Muscle layer of colon (tissue), 2 donors: Measurements from ENCODE around the gene CTRL.
"Not testable (repeated sequence)": the region's sequence is repeated elsewhere in the genome, so short reads cannot be mapped to it uniquely, and the experiment has no call there.

Experiments used
- H3K27ac ChIP-seq: one replicate; pipeline ENCODE4 v1.7.0; 2013; ENCODE audit warnings: low read depth, mild to moderate bottlenecking, low read length, moderate library complexity
- H3K27me3 ChIP-seq, 2 donors: one replicate each; pipeline ENCODE4 v1.7.0; 2013; ENCODE audit warnings: low read length in 2 of 2, mild to moderate bottlenecking in 2 of 2; ENCODE audit not compliant: insufficient read depth in 2 of 2, control insufficient read depth in 1 of 2
- H3K36me3 ChIP-seq: one replicate; pipeline ENCODE4 v1.7.0; 2013; ENCODE audit warnings: mild to moderate bottlenecking, low read length; ENCODE audit not compliant: insufficient read depth
- H3K4me1 ChIP-seq: one replicate; pipeline ENCODE4 v1.7.0; 2013; ENCODE audit warnings: mild to moderate bottlenecking, low read length; ENCODE audit not compliant: insufficient read depth
- H3K4me3 ChIP-seq, 2 donors: one replicate each; pipeline ENCODE4 v1.7.0; 2013; ENCODE audit warnings: low read length in 2 of 2, low read depth in 1 of 2, mild to moderate bottlenecking in 1 of 2, moderate library complexity in 1 of 2
- H3K9ac ChIP-seq: one replicate; pipeline ENCODE4 v1.7.0; 2013; ENCODE audit warnings: low read length
- H3K9me3 ChIP-seq: one replicate; pipeline ENCODE4 v1.7.0; 2013; ENCODE audit warnings: mild to moderate bottlenecking, low read length
- donor health status: abdominal sarcoma.
- donor health status: Adenocarcinoma of cecum.

The CTRL gene

DNA sequence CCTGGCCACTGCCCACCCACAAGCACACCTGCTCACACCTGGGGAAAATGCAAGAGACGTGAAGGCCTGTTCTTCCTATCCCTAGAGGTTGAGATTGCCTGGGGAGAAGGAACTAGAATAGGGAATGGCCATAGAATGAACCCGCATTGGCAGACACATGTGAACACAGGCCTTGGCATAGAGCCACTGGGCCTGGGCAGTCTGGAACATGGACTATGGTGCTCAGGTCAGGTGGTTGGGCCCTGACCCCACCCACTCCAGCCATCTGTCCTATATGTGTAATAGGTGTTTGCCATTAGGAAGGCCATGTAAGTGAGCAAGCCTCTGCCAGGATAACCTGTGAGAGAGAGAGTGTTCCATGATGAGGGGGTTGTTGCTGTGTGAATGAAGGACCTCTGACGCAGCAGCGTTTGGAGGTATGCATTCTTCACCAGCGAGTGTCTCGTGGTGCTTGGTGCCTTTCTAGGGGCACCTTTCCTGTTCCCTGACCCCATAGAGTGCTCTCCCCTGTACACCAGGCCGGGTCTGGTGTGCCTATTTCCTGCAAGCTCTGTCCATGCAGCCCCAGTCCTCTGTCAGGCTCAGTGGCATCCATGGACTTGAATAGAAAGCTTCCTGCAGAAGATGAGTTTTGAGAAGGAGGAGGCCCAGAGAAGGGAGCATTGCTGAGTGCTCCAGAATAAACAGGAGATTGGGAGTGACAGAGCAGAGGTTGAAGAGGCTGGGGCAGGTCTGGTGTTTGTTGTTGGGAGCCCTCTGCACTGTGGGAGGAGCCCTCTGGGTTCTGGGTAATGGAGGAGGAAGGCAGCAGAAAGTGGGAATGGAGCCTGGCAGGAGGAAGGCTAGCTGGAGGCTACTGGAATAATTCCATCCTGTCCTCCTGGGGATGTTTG lies 15.6 kb downstream of the CTRL start:
- peaks cover 31% of the 10 kb centered on the region for H3K4me1 ChIP-seq
- no peak overlapping the region for H3K9ac ChIP-seq
- H3K27ac ChIP-seq, result no peak overlapping the region
- H3K9me3 ChIP-seq, result no peaks in the 10 kb centered on the region
- H3K36me3 ChIP-seq, result peaks cover 29% of the 10 kb centered on the region
- no peaks in the 10 kb centered on the region for H3K27me3 ChIP-seq
- no peak overlapping the region for H3K4me3 ChIP-seq

DNA sequence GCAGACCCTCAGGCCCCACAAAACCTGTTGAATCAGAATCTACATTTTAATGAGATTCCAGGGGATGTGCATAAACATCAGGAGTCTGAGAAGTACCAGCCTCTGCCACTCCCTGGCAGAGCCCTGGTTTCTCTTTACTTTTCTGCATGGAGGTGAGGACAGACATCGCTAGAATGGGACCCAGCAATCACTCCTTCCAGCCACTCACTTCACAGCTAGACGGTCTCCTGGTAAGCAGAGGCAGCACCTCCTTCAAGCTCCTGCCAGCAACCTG lies 16.2 kb downstream of the CTRL start:
- not testable (repeated sequence) for H3K27me3 ChIP-seq, H3K9ac ChIP-seq, H3K4me3 ChIP-seq, H3K9me3 ChIP-seq, H3K27ac ChIP-seq
- Histone ChIP-seq H3K4me1 (peaks cover 31% of the 10 kb centered on the region), H3K36me3 (peaks cover 32% of the 10 kb centered on the region)

DNA sequence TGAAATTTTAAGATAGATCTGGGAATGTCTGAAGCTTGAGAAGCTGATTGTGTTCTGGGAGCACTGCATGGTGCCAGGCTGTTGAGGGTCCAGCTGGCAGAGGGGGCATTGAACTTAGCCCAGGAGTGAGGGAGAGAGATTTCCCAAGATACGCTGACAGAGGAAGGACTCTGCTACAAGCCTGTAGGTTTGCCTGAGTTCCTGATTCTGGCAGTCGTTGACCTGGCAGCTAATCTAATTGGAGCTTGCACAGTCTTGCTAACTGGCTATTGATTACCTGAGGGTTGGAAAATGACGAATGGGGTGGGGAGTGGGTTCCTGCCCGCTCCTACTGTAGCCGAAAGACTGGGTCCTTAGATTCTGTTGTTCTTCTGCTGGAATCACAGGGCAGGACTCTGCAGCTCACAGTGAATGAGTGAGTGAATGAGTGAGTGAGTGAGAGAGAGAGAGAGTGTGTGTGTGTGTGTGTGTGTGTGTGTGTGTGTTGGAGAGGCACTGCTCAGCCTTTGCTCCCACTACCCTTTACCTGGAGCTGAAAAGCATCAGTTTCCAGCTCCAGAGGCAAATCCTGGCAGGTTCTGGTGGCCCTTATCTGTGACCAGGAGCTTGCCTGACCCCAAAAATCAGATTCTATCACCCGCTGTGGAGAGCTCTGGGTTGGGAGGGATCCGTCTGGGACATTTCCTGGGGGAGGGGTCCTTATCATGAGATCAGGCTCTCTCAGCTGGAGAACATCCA lies 16.7 kb downstream of the CTRL start:
- no peak overlapping the region for H3K9ac ChIP-seq
- H3K36me3 ChIP-seq, result peaks cover 33% of the 10 kb centered on the region

DNA sequence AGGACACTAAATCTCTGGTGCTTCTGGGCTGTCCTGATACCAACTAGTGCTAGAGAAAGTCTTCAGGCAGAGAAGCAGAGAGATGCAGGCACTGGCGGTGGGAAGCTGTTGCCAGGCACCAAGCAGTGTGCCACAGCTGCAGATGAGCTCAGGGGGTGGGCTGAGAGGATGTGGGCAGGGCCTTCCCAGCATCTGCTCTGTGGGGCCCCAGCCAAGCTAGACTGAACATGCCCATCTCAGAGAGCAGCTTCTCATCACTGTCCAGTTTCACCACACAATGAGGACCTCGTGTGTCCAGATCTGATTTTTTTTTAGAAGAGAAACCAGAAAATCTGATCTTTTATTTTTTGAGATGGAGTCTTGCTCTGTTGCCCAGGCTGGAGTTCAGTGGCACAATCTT lies 21.5 kb downstream of the CTRL start:
- Histone ChIP-seq H3K27me3 (no peaks in the 10 kb centered on the region), H3K36me3 (peaks cover 33% of the 10 kb centered on the region), H3K4me1 (no peaks in the 10 kb centered on the region), H3K9me3 (no peaks in the 10 kb centered on the region), H3K9ac (no peak overlapping the region), H3K4me3 (no peak overlapping the region), H3K27ac (no peak overlapping the region)

More for the DNA sequence above, 16.7 kb downstream of the CTRL start:
- H3K27me3 ChIP-seq, result no peaks in the 10 kb centered on the region
- no peaks in the 10 kb centered on the region for H3K9me3 ChIP-seq
- peaks cover 31% of the 10 kb centered on the region for H3K4me1 ChIP-seq
- no peak overlapping the region for H3K4me3 ChIP-seq
- no peak overlapping the region for H3K27ac ChIP-seq

DNA sequence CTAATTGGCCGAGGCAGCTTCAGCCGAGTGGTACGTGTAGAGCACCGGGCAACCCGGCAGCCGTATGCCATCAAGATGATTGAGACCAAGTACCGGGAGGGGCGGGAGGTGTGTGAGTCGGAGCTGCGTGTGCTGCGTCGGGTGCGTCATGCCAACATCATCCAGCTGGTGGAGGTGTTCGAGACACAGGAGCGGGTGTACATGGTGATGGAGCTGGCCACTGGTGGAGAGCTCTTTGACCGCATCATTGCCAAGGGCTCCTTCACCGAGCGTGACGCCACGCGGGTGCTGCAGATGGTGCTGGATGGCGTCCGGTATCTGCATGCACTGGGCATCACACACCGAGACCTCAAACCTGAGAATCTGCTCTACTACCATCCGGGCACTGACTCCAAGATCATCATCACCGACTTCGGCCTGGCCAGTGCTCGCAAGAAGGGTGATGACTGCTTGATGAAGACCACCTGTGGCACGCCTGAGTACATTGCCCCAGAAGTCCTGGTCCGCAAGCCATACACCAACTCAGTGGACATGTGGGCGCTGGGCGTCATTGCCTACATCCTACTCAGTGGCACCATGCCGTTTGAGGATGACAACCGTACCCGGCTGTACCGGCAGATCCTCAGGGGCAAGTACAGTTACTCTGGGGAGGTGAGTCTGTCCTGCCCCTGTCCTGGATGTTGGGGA lies 22.5 kb downstream of the CTRL start:
- no peaks in the 10 kb centered on the region for H3K4me1 ChIP-seq
- no peaks in the 10 kb centered on the region for H3K27me3 ChIP-seq
- no peak overlapping the region for H3K9ac ChIP-seq
- H3K9me3 ChIP-seq, result no peaks in the 10 kb centered on the region
- H3K36me3 ChIP-seq, result peaks cover 32% of the 10 kb centered on the region
- H3K27ac ChIP-seq, result no peak overlapping the region
- H3K4me3 ChIP-seq, result no peak overlapping the region

DNA sequence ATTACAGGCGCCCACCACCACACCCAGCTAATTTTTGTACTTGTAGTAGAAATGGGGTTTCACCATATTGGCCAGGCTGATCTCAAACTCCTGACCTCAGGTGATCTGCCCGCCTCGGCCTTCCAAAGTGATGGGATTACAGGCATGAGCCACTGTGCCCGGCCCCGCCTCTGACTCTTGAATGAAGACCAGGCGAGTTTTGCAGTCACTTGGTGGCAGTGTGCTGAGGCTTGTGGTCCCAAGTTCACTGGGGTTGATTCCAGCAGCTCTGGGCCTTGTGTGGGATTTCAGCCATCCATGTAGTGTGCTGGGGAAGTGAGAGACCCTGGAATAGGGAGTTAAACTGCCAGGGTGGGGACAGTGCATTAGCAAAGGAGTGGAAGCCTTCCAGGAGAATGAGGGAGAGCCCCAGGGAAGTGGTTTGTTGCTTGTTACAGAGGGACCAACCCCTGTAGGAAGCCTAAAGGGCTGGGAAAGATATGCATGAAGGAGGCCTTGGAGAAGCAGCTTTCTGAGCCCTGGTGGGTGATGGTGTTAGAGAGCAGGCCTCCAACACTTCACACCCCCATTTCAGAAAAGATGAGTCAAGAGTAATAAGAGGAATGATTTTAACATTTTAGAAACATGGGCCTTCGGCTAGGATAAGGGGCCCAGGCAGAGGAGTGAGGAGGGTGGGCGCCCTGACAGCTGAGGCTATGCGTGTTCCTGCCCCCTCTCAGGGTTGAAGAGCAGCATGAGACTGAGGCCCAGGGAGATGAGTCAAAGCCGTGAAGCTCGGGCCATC lies 24.1 kb downstream of the CTRL start:
- Histone ChIP-seq H3K9ac (no peak overlapping the region), H3K36me3 (peaks cover 42% of the 10 kb centered on the region), H3K4me3 (no peak overlapping the region), H3K27me3 (no peaks in the 10 kb centered on the region), H3K9me3 (no peaks in the 10 kb centered on the region), H3K4me1 (no peaks in the 10 kb centered on the region), H3K27ac (no peak overlapping the region)

DNA sequence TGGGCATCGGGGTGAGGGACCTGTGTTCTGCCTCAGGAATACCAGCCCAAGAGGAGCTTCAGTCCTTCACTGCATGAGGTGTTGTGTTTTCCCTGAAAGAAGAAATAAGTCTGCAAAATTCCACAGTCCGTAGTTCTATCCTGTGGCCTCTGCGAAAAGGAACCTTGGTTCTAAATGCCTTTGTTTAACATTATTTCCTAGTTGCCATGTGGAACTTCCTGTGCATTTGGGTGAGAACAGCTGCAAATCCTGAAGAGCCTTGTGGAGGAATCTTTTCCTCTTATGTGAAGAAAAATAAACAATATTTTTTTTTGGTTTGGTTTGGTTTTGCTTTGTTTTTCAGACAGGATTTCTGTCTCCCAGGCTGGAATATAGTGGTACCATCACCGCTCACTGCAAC lies 28.8 kb downstream of the CTRL start:
- Histone ChIP-seq H3K9me3 (no peaks in the 10 kb centered on the region), H3K36me3 (peaks cover 10% of the 10 kb centered on the region), H3K27ac (no peak overlapping the region), H3K9ac (no peak overlapping the region), H3K4me3 (no peak overlapping the region), H3K27me3 (no peaks in the 10 kb centered on the region), H3K4me1 (no peaks in the 10 kb centered on the region)

DNA sequence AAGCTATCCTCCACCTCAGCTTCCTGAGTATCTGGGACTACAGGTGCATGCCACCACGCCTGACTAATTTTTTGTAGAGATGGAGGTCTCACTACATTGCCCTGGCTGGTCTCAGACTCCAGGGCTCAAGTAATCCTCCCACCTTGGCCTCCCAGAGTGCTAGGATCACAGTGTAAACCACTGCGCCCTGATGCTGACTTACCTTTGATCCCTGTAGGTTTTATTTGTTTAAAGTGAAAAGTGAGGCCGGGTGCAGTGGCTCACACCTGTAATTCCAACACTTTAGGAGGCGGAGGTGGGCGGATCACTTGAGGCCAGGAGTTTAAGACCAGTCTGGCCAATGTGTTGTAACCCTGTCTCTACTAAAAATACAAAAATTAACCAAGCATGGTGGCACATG lies 29.9 kb downstream of the CTRL start:
- Histone ChIP-seq H3K36me3 (peaks cover 10% of the 10 kb centered on the region), H3K9ac (no peak overlapping the region), H3K4me1 (peaks cover 9% of the 10 kb centered on the region), H3K27ac (no peak overlapping the region), H3K4me3 (no peak overlapping the region), H3K27me3 (no peaks in the 10 kb centered on the region), H3K9me3 (no peaks in the 10 kb centered on the region)

DNA sequence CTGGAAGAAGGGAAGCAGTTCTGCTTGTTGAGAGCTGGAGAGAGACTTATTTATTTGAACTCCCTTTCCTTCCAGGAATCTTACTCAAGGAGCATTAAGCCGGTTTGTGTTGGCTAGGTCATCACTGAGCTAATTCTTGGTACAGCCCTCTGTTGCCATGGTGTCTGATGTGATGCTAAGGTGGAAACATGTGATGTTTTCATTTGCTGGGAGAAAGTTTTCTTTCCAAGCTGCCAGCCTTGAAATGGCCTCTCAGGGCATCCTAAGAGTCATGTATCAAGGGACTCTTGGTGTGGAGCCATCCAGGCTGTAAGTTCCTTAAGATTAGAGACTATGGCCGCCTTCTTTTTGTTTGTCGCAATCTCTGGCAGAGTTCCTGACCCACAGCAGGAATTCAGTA lies 34.4 kb downstream of the CTRL start:
- H3K4me1 ChIP-seq, result peaks cover 23% of the 10 kb centered on the region

DNA sequence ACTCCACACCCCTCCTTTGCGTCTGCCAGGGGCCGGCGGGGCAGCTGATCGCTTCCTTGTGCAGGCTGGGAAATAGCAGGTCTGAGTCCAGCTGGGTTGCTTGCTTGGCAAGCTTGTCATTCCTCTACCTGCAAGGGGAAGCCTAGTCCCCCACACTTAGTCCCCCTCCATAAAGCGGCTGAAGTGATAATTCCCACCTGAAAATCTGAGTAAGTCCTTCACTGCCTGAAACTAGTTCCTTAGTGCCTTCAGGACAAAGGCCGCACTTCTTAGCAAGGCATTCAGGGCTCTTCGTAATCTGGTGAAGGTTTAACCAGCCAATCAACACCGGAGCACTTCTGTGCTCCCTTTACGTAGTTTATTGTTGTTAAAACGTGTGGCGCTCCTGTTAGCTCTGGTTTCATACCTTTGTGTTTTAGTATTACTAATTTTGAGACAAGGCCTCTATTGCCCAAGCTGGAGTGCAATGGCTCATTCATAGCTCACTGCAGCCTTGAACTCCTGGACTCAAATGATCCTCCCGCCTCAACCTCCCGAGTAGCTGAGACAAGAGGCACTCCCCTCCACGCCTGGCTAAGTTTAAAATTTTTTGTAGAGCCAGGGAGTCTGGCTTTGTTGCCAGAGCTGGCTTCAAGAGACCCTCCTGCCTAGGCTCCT lies 37.8 kb downstream of the CTRL start:
- no peaks in the 10 kb centered on the region for H3K36me3 ChIP-seq
- H3K9ac ChIP-seq, result peak overlapping the region; percentile 90
- no peaks in the 10 kb centered on the region for H3K27me3 ChIP-seq
- H3K27ac ChIP-seq, result peak overlapping the region; percentile 97
- H3K4me1 ChIP-seq, result peaks cover 23% of the 10 kb centered on the region
- peak overlapping the region; percentile 81 to 91 for H3K4me3 ChIP-seq
- H3K9me3 ChIP-seq, result no peaks in the 10 kb centered on the region

More for the DNA sequence above, 34.4 kb downstream of the CTRL start:
- H3K27ac ChIP-seq, result no peak overlapping the region
- no peaks in the 10 kb centered on the region for H3K27me3 ChIP-seq
- H3K9me3 ChIP-seq, result no peaks in the 10 kb centered on the region
- no peak overlapping the region for H3K9ac ChIP-seq
- no peaks in the 10 kb centered on the region for H3K36me3 ChIP-seq
- no peak overlapping the region for H3K4me3 ChIP-seq
